Measurements from ENCODE around the gene MTARC1.

Gene MTARC1

GRCh38 chr1:220808345-220809186, 21.9 kb downstream of the MTARC1 start:
- TF ChIP-seq CTCF (IDR thresholded peaks at IDR 0.05; ENCODE audit: low read depth, low read length, missing control alignments) = no peak
- DNase-seq (ENCODE audit: low read depth) = no peak
- no peak overlapping the region for H3K4me3 ChIP-seq (ENCODE audit: low read depth, low read length)

GRCh38 chr1:220809187-220809550, 22.5 kb downstream of the MTARC1 start:
- H3K4me3 ChIP-seq (ENCODE audit: low read depth, low read length) = no peak overlapping the region
- no peak for TF ChIP-seq CTCF (IDR thresholded peaks at IDR 0.05; ENCODE audit: low read depth, low read length, missing control alignments)
- DNase-seq (ENCODE audit: low read depth) = no peak

- DNase-seq (ENCODE audit: low read depth) = no peak
- TF ChIP-seq CTCF (IDR thresholded peaks at IDR 0.05; ENCODE audit: low read depth, low read length, missing control alignments) = no peak
- H3K4me3 ChIP-seq (ENCODE audit: low read depth, low read length) = no peak overlapping the region
Observed at GRCh38 chr1:220809704-220810103, 23.0 kb downstream of the MTARC1 start.

- no peak overlapping the region; the same call in 1 of the 2 replicates for H3K4me3 ChIP-seq (ENCODE audit: low read depth, low read length)
- DNase-seq (ENCODE audit: low read depth) = peak; percentile 40
- TF ChIP-seq CTCF (IDR thresholded peaks at IDR 0.05; ENCODE audit: low read depth, low read length, missing control alignments) = peak; percentile 94
Observed at GRCh38 chr1:220810179-220810653, 23.5 kb downstream of the MTARC1 start.

GRCh38 chr1:220810963-220811362, 24.2 kb downstream of the MTARC1 start:
- no peak for DNase-seq (ENCODE audit: low read depth)
- no peak for TF ChIP-seq CTCF (IDR thresholded peaks at IDR 0.05; ENCODE audit: low read depth, low read length, missing control alignments)
- no peak overlapping the region for H3K4me3 ChIP-seq (ENCODE audit: low read depth, low read length)

GRCh38 chr1:220811695-220812094, 25.0 kb downstream of the MTARC1 start:
- no peak for TF ChIP-seq CTCF (IDR thresholded peaks at IDR 0.05; ENCODE audit: low read depth, low read length, missing control alignments)
- no peak overlapping the region for H3K4me3 ChIP-seq (ENCODE audit: low read depth, low read length)
- no peak for DNase-seq (ENCODE audit: low read depth)

GRCh38 chr1:220812308-220812707, 25.6 kb downstream of the MTARC1 start:
- TF ChIP-seq CTCF (IDR thresholded peaks at IDR 0.05; ENCODE audit: low read depth, low read length, missing control alignments) = no peak
- no peak overlapping the region for H3K4me3 ChIP-seq (ENCODE audit: low read depth, low read length)
- DNase-seq (ENCODE audit: low read depth) = no peak

Measured in GM12864 (cell line).